ENCODE measurements around the gene CTAG2.
"Not testable (repeated sequence)": the region's sequence is repeated elsewhere in the genome, so short reads cannot be mapped to it uniquely, and the experiment has no call there.

CTAG2 gene

DNA sequence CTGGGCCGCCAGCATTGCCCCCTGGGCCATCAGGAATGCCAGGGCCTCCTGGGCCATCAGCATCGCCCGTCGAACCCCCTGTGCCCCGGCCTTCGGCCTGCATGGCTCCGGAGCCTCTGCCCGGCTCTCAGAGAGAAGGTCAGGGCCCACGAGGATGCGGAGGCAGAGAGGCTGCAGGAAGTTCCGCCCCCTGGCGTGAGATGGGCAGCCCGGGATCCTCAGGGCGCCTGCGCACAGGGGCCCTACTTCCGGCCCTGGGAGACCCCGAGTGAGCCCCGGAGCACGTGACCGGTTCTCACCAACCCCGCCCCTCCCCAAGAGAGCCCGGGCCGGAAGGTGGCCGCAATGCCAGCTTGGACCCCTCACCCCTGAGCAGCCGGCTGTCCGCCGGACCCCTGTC lies at the start of gene CTAG2:
TSS of gene CTAG2 (minus strand) at position 167 of the 400 bp plus-strand sequence. CDS start at position 103, 64 bp downstream.
- DNase-seq; intact Hi-C loops (cut with DNase I): not testable (repeated sequence)

DNA sequence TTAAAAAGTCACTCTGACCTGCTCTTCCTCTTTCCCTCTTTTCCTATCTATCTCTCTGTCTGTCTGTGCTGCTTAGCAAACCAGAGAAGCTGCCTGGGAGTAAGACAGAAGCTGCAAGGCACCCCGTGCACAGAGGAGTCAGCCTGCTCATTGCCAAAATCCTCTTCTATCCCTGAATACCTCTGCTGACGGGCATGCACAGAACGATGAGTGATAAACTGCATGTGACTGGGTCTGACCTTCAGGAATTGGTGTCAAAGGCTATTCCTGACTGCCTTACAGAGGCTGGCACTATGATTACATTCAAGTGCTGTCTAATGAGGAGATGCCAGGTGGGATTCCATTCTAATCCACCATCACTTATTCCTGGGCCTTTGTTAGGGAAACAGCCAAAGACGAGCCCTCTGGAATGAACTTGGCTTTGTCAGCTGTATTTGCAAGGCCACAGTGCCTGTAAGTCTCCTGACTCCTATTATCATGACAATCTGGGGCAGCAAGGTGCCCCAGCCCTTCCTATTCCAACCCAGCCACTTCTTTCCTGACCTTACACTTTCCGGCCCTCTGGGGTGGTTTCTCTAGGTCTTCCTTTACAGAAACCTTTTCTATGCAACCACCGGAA lies 45.4 kb upstream of the CTAG2 start:
- intact Hi-C loops (cut with DNase I): no loop called here
- no peak for DNase-seq

DNA sequence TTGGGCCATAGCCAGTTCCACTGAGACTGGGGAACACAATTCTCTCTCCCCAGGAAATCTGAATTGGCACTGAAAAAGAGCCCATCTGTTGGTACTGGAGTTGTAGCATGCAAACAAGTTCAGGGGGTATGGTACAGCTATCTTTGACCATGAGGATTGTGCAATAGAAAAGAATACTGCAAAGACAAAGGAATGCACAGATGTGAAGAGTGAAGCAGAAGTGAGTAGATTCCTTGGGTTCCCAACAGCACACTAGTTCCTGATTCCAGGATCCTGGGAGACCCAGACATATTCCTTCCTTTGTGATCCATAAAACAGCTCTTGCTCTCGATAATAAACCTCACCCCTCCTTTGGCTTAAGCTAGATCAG lies 43.3 kb upstream of the CTAG2 start:
- no peak for DNase-seq
- intact Hi-C loops (cut with DNase I): no loop called here

DNA sequence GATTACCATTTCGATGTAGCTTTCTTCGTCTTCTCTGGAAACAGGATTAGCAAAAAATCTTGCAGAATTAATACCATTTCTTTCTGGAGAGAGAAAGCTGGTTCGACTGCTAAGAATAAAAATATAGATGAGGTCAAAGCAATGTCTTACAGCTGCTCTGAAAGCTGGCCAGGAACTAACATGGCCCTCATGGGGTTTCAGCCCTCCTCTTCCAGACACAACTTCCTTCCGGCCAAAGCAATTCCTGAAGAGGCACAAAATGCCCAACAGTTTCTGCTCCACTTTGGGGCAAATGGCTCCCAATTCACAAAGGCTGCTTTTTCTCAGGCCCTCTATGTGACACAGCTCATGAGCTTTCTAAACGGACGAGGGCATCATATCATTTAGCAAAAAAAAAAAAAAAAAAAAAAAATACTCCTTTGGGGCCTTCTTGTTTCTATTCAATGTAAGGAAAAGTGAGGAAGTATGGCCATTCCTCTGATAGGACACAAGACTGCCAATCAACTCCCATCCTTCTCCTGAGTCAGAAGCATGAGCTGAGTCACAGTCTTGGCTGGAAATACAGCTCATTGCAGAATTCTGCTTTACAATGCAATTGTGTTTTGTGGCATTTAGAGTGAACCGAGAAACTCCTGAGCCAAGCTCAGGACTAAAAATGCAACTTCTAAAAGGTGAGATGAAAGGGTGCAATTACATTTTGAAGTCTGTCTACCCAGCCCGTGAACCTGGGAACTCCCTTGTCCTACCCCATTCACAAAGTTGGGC lies 42.7 kb upstream of the CTAG2 start:
- intact Hi-C loops (cut with DNase I): no loop called here
- no peak for DNase-seq

DNA sequence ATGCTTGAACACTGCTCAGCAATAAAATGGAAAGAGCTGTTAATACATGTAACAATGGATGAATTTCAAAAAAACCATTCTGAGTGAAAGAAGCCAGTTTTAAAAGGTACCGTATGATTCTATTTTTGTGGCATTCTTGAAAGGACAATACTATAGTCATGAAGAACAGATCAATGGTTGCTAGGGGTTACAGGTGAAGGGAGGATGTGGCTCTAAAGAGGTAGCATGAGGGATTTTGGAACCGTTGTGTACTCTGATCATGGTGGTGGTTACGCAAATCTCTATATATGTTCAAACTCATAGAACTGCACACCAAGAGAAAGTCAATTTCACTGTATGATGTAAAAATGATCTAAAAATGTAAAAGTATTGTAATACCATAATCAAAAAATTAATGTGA lies 40.0 kb upstream of the CTAG2 start:
- intact Hi-C loops (cut with DNase I): no loop called here
- no peak for DNase-seq

DNA sequence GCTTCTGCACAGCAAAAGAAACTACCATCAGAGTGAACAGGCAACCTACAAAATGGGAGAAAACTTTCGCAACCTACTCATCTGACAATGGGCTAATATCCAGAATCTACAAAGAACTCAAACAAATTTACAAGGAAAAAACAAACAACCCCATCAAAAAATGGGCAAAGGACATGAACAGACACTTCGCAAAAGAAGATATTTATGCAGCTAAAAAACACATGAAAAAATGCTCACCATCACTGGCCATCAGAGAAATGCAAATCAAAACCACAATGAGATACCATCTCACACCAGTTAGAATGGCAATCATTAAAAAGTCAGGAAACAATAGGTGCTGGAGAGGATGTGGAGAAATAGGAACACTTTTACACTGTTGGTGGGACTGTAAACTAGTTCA lies 37.1 kb upstream of the CTAG2 start:
- intact Hi-C loops (cut with DNase I): not testable (repeated sequence)

DNA sequence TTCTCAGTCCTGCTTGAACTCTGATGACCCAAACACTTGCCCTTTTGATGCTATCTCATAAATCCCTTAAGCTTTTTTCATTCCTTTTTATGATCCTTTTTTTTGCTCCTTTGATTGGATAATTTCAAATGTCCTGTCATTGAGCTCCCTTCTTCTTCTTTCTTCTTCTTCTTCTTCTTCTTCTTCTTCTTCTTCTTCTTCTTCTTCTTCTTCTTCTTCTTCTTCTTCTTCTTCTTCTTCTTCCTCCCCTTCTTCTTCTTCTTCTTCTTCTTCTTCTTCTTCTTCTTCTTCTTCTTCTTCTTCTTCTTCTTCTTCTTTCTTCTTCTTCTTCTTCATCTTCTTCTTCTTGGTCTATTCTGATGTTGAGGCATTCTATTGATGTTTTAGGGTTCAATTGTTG lies 18.7 kb upstream of the CTAG2 start:
- DNase-seq; intact Hi-C loops (cut with DNase I): not testable (repeated sequence)

More for the DNA sequence above, 37.1 kb upstream of the CTAG2 start:
- not testable (repeated sequence) for DNase-seq

DNA sequence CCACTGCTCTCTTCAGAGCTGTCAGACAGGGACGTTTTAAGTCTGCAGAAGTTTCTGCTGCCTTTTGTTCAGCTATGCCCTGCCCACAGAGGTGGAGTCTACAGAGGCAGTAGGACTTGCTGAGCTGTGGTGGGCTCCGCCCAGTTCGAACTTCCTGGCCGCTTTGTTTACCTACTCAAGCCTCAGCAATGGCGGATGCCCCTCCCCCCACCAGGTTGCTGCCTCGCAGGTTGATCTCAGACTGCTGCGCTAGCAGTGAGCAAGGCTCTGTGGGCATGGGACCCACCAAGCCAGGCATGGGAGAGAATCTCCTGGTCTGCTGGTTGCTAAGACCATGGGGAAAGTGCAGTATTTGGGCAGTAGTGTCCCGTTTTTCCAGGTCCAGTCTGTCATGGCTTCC lies 17.5 kb upstream of the CTAG2 start:
- not testable (repeated sequence) for DNase-seq

DNA sequence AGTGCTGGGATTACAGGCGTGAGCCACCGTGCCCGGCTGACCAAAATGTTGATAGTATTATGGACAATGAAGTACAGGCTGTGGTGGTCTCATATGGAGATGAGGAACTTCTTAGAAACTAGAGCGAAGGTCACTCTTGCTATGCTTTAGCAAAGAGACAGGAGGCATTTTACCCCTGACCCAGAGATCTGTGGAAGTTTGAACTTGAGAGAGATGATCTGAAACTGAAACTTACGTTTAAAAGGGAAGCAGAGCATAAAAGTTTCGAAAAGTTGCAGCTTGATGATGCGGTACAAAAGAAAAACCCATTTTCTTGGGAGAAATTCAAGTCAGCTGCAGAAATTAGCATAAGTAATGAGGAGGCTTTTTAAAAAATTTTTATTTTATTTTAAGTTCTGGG lies 8.5 kb upstream of the CTAG2 start:
- intact Hi-C loops (cut with DNase I): no loop called here
- DNase-seq: no peak

More for the DNA sequence above, 17.5 kb upstream of the CTAG2 start:
- intact Hi-C loops (cut with DNase I): not testable (repeated sequence)

DNA sequence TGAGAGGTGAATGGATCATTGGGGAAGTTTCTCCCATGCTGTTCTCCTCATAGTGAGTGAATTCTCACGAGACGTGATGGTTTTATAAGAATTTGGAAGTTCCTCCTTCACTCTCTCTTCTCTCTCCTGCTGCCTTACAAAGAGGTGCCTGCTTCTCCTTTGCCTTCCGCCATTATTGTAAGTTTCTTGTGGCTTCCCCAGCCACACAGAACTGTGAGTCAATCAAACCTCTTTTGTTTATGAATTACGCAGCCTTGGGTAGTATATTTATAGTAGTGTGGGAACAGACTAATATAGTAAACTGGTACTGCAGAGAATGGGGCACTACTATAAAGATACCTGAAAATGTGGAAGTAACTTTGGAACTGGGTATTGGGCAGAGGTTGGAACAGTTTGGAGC lies 7.8 kb upstream of the CTAG2 start:
- intact Hi-C loops (cut with DNase I): no loop called here
- DNase-seq: no peak

DNA sequence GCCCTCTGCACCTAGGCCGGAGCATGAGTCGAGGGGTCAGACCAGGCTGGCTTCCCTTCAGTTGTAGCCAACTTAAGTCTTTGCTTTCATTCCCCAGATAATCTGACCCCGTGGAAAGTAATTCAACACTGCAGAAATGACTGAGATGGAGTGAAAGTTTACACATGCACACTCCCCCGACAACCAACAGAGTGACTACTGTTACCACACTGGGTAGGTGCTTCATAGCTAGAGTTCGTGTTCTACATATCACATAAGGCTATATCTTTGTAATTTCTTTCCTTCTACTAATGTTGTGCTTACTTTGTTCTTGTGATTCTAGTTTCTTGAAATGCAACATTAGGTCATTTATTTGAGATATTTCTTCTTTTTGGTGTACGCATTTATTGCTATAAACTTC lies 7.2 kb upstream of the CTAG2 start:
- DNase-seq: no peak
- intact Hi-C loops (cut with DNase I): no loop called here

DNA sequence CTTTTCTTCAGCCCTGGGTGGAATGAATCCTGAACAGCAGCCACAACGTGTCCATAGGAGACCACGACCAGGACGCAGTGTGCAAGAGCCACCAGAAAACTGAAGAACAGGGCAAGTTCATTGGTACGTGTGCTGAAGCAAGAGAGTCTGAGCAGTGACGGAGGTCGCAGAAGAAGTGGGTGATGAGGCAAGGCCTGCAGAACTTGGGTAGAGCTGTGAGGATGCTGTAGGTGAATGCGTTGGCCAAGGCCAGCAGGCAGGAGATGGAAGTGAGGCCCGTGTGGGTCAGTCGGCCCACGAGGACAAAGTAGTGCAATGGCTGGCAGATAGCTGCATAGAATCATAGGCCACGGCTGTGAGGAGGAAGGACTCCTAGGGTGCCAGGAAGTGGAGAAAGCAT lies 5.6 kb upstream of the CTAG2 start:
- no peak for DNase-seq
- intact Hi-C loops (cut with DNase I): no loop called here

DNA sequence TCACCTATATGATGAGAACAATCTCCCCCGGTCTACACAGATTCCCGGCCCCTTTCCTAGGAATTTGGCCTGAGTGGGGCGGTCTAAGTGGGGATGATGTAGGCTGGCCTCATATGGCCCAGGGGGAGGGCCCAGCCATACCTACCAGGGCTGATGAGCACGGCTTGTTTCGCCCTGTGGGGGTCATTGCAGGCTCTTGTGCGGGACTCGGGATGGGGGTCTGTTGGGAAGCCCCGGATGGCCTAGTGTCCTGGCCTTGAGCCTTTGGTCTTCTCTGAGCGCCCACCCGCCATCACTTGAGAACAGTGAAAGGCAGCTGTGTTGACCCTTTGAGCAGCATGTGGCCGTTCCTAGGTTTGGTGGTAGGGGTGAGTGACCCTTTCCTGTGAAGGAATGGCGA lies 4.8 kb upstream of the CTAG2 start:
- DNase-seq: no peak
- intact Hi-C loops (cut with DNase I): no loop called here

DNA sequence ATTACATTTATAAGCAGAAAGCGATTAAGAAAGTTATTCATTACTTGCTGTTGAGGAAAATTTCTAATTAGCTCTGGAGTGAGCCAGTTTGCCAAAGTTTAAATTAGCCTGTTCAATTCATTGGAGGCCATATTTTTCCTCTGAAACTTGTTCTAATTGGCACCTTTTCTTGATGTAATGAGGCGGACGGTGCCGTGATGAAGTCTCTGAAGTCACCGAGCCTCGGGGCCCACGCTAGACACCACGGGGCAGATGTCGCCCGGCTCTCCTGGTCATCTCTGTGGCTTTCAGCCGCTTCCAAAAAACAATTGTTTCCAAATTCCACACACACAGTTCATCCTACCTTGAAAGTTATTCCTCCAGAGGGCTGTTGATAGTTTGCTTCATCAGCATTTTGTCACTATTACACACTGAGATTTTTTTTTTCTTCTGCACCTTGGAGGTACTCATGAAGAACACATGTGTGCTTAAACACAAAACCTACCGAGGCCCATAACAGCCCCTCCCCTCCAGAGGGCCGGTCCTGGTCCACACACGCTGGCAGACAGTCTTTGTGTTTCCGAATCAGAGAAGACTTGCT lies 3.9 kb upstream of the CTAG2 start:
- DNase-seq: no peak
- intact Hi-C loops (cut with DNase I): no loop called here

DNA sequence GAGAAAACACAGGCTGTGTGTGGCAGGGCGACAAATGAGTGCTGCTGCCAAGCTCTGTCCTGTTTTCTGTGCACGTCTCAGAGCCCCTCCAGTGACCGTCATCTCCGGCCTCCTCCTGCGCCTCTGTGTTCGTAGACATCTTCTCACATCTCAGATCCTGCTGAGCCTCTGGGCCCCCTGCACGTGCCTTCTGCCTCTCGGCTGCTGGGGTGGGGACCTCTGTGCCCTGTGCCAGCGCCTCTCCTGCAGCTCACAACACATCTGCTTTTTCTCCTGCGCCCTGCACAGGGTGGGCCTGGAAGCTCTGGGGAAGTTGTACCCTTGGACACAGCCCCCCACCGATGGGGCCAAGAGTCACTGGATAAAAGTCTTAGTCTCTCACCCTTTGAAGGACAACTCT lies 2.4 kb upstream of the CTAG2 start:
- intact Hi-C loops (cut with DNase I): no loop called here
- DNase-seq: no peak

DNA sequence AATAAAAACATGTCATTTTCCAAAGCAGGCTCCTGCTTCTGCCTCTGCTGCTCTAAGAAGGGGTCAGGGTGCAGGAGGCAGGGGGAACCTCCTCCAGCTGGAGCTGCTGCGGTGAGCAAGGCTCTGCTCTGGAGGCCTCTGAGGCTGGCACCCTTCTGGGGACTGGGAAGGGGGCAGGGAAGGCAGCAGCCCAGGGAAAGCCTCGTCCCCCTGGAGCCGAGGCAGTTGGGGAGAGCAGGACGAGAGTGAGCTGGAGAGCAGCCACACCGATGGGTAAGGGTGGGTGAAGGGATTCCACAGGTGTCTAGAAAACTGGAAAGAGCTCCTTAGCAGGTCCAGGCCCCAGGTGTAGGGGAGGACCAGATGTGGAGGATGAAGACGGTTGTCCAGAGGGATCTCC lies 2.0 kb upstream of the CTAG2 start:
- DNase-seq: no peak

DNA sequence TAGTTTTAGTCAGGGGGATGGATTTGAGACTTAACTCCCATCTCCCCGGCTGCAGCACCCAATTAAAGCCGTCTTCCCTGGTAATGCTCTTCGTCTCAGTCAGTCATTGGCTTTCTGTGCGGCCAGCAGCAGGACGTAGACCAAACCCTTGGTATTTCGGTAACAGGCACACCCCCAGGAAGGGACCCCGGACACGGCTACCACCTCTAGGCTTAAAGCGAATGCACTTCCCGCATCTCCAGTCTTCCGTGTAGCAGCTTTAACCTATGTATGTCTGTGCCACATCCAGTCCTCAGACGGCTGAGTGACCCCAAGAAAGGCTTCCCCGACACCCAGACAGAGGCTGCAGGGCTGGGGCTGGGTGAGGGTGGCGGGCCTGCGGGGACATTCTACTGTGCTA lies 1.5 kb upstream of the CTAG2 start:
- intact Hi-C loops (cut with DNase I): no loop called here
- DNase-seq: no peak

More for the DNA sequence above, 2.0 kb upstream of the CTAG2 start:
- intact Hi-C loops (cut with DNase I): no loop called here

DNA sequence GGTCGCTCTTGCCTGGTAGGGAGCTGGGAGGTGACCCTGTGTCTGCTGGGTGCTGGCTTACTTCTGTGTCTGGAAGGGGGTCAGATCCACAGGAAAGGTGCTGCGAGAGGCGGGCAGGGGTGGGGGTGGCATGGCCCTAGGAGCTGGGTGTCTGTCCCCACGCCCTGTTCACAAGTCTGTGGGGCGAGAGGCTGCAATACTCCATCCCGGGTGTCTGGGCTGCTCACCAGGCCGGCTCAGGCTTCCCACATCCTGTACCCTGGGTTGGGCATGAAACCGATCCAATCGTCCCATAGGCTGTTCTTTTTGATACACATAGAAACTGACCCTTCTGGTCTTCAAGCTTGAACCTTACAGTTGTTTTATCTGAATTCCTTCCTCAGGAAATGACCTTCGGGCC lies 993 bp upstream of the CTAG2 start:
- no peak for DNase-seq
- intact Hi-C loops (cut with DNase I): no loop called here

DNA sequence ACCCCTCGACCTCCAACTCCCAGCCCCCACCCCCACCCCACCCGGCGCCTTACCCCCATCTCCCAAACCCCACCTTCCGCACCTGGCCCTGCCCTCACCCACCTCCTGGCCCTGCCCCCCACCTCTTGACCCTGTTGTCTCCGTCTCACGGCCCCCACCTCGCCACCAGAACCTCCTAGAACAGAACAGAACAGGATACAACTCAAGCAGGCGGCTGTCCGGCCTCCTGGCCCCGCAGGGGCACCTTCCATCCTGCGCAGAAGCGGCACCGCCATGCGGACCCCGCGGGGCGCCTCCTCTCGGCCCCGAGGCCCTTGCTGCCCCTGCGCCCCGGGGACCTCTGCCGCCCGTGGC lies 354 bp downstream of the CTAG2 start:
- no peak for DNase-seq
- intact Hi-C loops (cut with DNase I): no loop called here

DNA sequence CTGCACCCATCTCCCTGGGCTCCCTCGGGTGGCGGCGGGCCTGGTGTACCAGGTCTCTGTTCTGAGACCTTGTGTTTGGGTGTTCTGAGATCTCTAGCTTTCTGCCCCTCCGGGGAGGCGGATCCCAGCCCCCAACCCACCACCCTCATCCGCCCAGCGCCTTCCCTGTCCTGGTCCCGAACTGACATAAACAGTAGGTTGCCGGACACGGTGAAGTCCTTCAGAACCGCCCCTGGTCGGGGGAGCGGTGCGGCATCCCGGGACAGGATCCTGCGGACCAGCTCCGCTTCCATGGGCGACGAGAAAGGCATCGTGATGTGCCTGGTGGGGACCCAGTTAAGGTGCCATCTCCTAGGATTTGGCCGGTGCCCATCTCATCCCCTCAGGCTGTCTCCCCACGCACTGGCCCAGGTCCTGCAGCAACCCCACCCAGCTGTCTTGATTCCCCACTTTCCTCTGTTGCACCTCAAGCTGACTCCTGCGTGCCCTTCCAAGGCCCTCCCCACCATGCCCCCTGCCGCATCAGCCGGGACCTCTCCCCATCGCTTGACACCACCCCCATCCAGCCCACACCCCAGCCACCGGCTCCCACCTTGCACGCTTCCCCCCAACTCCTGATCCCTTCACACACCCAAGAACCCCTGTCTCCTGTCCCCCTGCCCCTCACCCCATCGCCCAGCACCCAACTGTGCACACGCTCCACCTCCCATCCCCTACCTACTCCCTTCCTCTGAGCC lies 900 bp downstream of the CTAG2 start:
- intact Hi-C loops (cut with DNase I): no loop called here
- no peak for DNase-seq

DNA sequence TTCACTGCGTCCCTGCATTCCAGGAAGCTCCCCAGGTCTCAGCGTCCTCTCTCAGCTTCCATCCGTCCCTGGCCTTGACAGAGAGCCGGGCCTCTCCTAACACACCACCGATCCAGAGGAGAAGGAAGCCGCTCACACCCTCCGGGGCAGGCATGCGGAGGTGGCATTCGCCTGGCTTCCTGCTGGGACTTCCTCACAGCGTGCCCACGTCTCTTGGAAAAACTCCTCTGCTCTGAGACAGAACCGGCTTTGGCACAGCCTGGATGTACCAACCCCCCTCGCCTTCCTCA lies 3.2 kb downstream of the CTAG2 start:
- intact Hi-C loops (cut with DNase I): no loop called here
- peak in 5 of 10 donors; percentile 30 to 90 (median 84) for DNase-seq
